ENCODE results near the gene BCAS3.

Gene BCAS3

GRCh38 chr17:60905709-60906108 is 228.1 kb downstream of the BCAS3 start:
- TF ChIP-seq BACH2 (CRISPR knock-in tag; IDR thresholded peaks at IDR 0.05; ENCODE audit: borderline replicate concordance) (no peak), SNAI2 (CRISPR knock-in tag; IDR thresholded peaks at IDR 0.05) (no peak), OSR1 (CRISPR knock-in tag; IDR thresholded peaks at IDR 0.05) (no peak), CSRNP3 (CRISPR knock-in tag; IDR thresholded peaks at IDR 0.05) (no peak), RARB (CRISPR knock-in tag; IDR thresholded peaks at IDR 0.05) (no peak), ZFP3 (CRISPR knock-in tag; IDR thresholded peaks at IDR 0.05) (no peak), ESRRG (CRISPR knock-in tag; IDR thresholded peaks at IDR 0.05) (no peak), POU6F1 (CRISPR knock-in tag; IDR thresholded peaks at IDR 0.05; ENCODE audit: borderline replicate concordance, low read depth) (no peak), ZNF565 (CRISPR knock-in tag; conservative IDR thresholded peaks at IDR 0.05; ENCODE audit: low read depth) (no peak), TCF4 (CRISPR knock-in tag; IDR thresholded peaks at IDR 0.05; ENCODE audit: borderline replicate concordance) (no peak), TSHZ2 (CRISPR knock-in tag; IDR thresholded peaks at IDR 0.05) (no peak), CSDC2 (CRISPR knock-in tag; IDR thresholded peaks at IDR 0.05) (no peak), PPARA (CRISPR knock-in tag; IDR thresholded peaks at IDR 0.05; ENCODE audit: borderline replicate concordance) (no peak), ZNF8 (CRISPR knock-in tag; IDR thresholded peaks at IDR 0.05) (no peak)
- no peak for ATAC-seq

- TF ChIP-seq TCF4 (CRISPR knock-in tag; IDR thresholded peaks at IDR 0.05; ENCODE audit: borderline replicate concordance) (no peak), POU6F1 (CRISPR knock-in tag; IDR thresholded peaks at IDR 0.05; ENCODE audit: borderline replicate concordance, low read depth) (no peak), PATZ1 (CRISPR knock-in tag; IDR thresholded peaks at IDR 0.05; ENCODE audit: borderline replicate concordance) (no peak), CSDC2 (CRISPR knock-in tag; IDR thresholded peaks at IDR 0.05) (no peak), OSR1 (CRISPR knock-in tag; IDR thresholded peaks at IDR 0.05) (no peak), PPARA (CRISPR knock-in tag; IDR thresholded peaks at IDR 0.05; ENCODE audit: borderline replicate concordance) (no peak), TSHZ2 (CRISPR knock-in tag; IDR thresholded peaks at IDR 0.05) (no peak), ZNF565 (CRISPR knock-in tag; conservative IDR thresholded peaks at IDR 0.05; ENCODE audit: low read depth) (no peak), CREB5 (CRISPR knock-in tag; IDR thresholded peaks at IDR 0.05; ENCODE audit: low read depth) (no peak), ZNF8 (CRISPR knock-in tag; IDR thresholded peaks at IDR 0.05) (no peak), RARB (CRISPR knock-in tag; IDR thresholded peaks at IDR 0.05) (no peak), TOX (CRISPR knock-in tag; IDR thresholded peaks at IDR 0.05; ENCODE audit: borderline replicate concordance) (no peak), ZFP3 (CRISPR knock-in tag; IDR thresholded peaks at IDR 0.05) (no peak)
- no peak for ATAC-seq
Measured at GRCh38 chr17:60908324-60908723, 230.7 kb downstream of the BCAS3 start.
